Stimulated activated naive CD4-positive, alpha-beta T cell (primary cell): Measurements from ENCODE around the gene SOX4.

Experiments
- DNase-seq, 6 experiments: peaks; one replicate each; lab custom pipeline; 2025; lab: John Stamatoyannopoulos, UW

The SOX4 gene

GRCh38 chr6:21593927-21594415 lies 420 bp downstream of the SOX4 start:
- DNase-seq: peak in 3 of 6 experiments; percentile 12 to 45 (median 36)

- peak in 4 of 6 experiments; percentile 7 to 62 (median 44) for DNase-seq
Observed at GRCh38 chr6:21594416-21595281, 1.1 kb downstream of the SOX4 start.

DNA sequence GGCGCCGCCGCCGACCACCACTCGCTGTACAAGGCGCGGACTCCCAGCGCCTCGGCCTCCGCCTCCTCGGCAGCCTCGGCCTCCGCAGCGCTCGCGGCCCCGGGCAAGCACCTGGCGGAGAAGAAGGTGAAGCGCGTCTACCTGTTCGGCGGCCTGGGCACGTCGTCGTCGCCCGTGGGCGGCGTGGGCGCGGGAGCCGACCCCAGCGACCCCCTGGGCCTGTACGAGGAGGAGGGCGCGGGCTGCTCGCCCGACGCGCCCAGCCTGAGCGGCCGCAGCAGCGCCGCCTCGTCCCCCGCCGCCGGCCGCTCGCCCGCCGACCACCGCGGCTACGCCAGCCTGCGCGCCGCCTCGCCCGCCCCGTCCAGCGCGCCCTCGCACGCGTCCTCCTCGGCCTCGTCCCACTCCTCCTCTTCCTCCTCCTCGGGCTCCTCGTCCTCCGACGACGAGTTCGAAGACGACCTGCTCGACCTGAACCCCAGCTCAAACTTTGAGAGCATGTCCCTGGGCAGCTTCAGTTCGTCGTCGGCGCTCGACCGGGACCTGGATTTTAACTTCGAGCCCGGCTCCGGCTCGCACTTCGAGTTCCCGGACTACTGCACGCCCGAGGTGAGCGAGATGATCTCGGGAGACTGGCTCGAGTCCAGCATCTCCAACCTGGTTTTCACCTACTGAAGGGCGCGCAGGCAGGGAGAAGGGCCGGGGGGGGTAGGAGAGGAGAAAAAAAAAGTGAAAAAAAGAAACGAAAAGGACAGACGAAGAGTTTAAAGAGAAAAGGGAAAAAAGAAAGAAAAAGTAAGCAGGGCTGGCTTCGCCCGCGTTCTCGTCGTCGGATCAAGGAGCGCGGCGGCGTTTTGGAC lies 2.0 kb downstream of the SOX4 start:
- peak in 4 of 6 experiments; percentile 12 to 44 (median 22) for DNase-seq

DNA sequence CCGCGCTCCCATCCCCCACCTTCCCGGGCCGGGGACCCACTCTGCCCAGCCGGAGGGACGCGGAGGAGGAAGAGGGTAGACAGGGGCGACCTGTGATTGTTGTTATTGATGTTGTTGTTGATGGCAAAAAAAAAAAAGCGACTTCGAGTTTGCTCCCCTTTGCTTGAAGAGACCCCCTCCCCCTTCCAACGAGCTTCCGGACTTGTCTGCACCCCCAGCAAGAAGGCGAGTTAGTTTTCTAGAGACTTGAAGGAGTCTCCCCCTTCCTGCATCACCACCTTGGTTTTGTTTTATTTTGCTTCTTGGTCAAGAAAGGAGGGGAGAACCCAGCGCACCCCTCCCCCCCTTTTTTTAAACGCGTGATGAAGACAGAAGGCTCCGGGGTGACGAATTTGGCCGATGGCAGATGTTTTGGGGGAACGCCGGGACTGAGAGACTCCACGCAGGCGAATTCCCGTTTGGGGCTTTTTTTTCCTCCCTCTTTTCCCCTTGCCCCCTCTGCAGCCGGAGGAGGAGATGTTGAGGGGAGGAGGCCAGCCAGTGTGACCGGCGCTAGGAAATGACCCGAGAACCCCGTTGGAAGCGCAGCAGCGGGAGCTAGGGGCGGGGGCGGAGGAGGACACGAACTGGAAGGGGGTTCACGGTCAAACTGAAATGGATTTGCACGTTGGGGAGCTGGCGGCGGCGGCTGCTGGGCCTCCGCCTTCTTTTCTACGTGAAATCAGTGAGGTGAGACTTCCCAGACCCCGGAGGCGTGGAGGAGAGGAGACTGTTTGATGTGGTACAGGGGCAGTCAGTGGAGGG lies 2.8 kb downstream of the SOX4 start:
- DNase-seq: peak in 4 of 6 experiments; percentile 9 to 51 (median 30)

DNA sequence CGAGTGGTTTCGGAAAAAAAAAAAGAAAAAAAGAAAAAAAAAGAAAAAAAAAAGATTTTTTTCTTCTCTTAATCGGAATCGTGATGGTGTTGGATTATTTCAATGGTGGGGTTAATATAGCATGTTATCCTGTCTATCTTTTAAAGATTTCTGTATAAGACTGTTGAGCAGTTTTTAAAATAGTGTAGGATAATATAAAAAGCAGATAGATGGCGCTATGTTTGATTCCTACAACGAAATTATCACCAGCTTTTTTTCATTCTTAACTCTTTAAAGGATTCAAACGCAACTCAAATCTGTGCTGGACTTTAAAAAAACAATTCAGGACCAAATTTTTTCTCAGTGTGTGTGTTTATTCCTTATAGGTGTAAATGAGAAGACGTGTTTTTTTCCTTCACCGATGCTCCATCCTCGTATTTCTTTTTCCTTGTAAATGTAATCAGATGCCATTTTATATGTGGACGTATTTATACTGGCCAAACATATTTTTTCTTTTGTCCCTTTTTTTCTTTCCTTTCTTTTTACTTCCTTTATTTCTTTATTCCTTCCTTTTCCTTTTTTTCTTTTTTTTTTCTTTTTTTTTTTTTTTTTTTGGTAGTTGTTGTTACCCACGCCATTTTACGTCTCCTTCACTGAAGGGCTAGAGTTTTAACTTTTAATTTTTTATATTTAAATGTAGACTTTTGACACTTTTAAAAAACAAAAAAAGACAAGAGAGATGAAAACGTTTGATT lies 3.6 kb downstream of the SOX4 start:
- peak in 2 of 6 experiments; percentile 31 to 48 for DNase-seq

- peak in 2 of 6 experiments; percentile 5 to 13 for DNase-seq
Observed at GRCh38 chr6:21597801-21598673, 4.5 kb downstream of the SOX4 start.

DNA sequence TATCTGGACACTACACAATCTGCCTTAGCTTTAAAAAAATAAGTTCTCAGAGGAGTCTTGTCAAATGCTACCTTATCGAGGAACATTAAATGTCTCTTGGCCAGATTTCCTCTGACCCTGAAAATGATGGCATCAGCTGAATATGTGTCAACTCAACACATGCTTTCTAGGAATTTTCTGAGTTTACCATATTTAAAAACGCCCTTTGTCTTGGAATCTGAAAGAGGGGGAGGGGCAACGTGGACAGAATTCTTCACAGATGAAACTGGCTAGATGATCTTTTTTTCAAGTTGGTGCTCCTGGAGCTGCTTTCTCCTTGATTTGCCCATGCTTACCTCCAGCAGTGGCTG lies 5.1 kb downstream of the SOX4 start:
- no peak for DNase-seq

DNA sequence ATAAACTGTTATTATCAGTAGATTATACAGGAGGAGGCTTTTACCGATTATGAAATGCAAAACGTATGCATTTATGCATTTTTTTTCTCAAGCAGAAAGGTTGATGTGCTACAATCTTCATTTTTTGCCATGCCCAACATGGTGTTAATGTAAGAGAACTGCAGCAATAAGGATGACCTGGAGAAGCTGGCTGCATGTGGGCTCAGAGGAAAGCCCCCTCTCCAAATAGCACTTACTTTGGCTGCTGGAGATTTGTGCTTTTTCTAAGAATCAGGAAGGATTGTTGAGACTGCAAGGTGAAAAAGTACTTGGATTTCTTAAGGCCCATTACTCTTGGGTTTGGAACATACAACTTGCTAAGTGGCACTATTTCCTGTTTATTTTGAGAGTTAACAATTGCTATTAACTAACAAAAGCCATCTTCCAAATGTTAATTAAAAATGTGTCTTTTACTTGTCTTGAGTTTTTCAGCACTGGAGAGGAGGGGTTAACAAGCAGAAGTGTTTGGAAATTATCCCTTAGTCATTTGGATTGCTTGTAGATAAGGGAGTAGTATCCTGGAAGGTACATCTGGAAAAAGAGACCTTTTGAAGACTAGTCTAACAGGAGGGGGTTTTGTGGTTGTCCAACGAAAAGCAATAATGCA lies 5.6 kb downstream of the SOX4 start:
- DNase-seq: no peak

DNA sequence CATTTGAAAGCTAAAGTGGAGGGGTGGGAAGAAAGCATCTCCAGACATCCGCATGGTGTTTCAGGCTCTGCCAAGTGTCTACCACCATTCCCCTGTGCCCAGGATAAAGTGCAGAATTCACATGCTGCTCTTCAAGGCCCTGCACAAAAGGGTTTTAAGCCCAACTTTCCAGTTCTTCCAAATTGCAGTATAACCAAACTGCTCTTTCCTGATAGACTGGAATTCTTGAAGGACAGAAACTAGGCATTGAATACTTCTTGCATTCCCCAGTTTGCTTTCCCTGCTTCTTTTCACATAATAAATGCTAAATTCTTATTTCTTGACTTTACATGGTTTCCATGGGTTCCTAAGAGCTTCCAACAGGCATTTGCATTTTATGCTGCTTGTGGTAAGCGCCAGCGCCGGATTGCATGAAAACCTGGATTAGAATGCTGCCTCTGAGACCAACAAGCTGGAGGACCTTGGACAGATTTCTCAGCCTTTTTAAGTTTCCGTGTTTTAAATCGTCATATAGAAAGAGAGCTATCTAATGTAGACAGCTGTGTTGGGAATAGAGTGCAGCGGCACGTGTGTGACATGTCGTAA lies 7.9 kb downstream of the SOX4 start:
- no peak for DNase-seq

GRCh38 chr6:21601932-21602390 lies 8.4 kb downstream of the SOX4 start:
- no peak for DNase-seq

GRCh38 chr6:21603082-21603952 lies 9.8 kb downstream of the SOX4 start:
- DNase-seq: no peak

DNA sequence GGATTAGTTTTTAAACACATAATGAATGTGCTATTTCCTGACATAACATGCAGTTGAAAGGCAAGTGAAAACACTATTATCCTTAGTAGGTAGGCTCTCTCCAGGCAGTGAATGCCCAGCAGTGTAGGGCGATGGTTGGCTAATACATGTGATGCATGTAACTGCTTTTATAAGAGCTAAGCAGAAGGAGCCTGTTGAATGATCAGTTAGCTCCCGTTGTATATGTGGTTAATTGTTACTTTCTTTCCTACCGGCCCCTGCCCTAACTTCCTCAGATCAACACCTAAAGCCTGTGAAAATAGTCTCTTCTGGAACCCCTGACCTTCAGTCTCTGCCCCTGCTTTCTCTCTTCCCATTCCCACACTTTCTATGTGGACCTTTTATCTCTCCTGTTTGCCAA lies 10.5 kb downstream of the SOX4 start:
- no peak for DNase-seq

- no peak for DNase-seq
Observed at GRCh38 chr6:21605166-21605565, 11.6 kb downstream of the SOX4 start.

DNA sequence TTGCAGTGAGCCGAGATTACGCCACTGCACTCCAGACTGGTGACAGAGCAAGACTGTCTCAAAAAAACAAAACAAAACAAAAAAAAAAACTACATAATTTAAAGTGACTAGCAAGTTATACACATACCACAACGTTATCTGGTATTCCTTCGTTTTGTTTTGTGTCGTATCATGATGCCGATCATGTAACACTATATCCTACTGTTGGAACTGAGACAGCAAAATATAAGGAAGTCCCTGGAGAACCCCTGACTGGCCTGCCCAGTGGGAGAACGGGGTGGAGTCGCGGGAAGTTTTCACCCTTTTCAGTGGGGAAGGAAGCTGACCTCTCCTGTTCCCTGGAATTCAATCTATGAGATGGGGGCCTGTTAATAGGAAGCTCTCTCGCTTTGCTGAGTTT lies 15.1 kb downstream of the SOX4 start:
- no peak for DNase-seq

- no peak for DNase-seq
Observed at GRCh38 chr6:21609881-21610329, 16.4 kb downstream of the SOX4 start.

DNA sequence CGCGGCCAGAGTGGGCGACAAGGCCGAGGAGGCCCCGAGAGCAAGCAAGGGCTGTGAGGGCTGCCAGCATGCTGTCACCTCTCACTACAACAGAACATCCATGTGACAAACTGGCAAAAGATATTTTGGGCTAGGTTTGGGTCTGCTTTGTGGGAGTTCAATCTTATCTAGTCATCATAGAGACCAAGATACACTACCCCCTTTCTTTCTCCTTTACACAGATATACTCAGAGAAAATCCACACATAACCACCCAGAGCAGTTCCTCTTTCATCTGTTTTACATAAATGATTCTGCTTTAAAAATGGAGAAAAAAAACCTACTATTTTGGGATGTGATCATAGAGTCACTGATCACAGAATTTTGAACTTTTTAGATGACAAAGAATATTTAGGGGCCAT lies 16.8 kb downstream of the SOX4 start:
- DNase-seq: no peak

- no peak for DNase-seq
Observed at GRCh38 chr6:21611485-21611884, 17.9 kb downstream of the SOX4 start.

DNA sequence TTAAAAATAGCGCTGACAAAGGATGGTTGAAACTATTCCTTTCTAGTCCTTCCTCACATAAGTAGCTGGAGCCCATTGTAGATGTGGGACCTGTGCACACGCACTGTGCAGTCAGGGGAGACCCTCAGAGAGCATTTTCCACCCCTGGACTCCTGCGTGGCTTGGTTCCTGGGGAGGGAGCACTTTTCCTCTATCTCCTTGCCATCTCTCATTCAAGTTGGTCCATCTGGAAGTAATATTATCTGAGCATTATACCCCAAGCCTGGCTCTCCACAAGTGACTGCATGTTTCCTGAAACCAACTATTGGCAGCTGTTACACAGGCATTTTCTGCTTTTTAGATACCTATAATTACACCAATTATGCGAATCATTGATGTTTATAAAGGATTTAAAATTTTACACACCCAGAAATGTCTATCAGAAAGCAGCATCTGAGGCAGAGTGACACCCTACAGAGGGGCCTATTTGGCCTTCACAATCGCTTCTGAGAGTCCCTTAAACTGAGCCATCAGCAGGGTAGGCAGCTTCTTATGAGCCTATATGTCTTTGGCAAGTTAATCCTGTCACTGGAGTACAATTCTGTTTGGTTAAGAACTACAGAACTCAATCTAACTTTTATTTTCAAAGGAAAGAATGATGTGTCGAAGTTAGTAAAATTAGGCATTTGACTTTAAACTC lies 18.7 kb downstream of the SOX4 start:
- no peak for DNase-seq
